HG03060 (cell line): ENCODE measurements around the gene CPA3.

Experiments
- ATAC-seq: cut with Tn5 transposase; IDR thresholded peaks from one replicate; pipeline ENCODE4 v1.9.1; 2021; ENCODE audit warnings: low read depth, moderate number of reproducible peaks; ENCODE audit not compliant: unreplicated experiment

CPA3 gene

DNA sequence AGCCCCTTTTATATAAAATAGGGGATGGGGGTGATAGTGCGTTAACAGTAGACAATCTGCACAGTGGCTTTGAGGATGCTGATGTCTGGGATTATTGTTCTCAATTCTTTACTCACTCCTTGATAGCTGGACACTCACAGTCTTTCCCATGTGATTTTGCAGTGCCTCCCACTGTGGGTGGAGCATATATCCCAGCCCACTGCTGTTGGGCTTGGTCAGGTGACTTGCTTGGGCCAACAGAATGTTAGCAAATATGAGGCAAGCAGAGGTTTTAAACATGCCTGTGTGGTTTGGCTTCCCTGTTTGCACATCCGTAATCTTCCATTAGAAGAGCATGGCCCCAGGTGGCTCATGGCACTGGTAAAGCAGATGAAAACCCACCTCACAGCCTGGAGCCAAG, 46.5 kb downstream of the CPA3 start:
- ATAC-seq, result no peak

DNA sequence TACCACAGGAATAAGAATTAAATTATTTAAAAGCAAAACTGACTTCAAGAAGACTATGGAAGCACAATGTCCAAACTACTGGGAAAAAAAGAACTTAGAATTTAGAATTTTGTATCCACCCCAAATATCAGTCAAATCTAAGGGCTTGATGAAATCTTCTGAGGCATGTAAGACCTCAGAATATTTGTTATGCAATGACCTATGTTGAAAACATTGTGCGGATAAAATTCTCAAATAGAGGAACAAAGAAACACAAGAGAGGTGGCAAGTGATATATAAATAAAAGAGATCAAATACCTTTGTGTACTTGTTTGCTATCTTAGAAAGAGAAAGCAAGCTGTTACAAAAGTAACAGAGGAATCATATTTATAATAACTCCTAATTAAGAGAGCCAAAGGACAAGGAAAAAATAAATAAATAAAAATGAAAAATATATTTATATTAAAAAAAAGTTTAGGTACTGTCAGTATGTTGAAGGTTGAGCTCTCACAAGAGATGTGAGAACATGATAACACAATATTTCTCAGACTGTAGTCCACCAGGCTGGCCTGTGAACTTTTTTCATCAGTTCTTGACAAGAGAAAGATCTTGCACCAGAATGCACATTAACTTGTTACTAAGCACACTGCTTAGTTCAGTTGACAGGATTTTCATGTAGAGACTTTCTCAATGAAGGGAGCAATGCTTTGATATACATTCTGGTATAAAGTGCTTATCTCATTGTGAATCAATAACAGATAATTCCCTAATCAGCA, 50.0 kb downstream of the CPA3 start:
- ATAC-seq, result no peak

DNA sequence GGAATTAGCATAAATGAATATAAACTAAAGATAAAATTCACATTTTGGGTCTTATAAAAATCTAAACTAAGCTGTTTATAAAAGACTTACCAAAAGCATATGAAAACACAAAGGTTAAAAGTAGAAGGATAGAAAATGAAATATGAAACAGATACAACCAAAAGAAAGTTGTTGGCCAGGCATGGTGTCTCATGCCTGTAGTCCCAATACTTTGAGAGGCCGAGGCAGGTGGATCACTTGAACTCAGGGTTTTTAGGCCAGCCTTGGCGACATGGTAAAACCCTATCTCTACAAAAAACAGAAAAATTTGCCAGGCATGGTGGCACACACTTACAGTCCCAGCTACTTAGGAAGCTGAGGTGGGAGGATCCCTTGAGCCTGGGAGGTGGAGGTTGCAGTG, 51.0 kb downstream of the CPA3 start:
- no peak for ATAC-seq

DNA sequence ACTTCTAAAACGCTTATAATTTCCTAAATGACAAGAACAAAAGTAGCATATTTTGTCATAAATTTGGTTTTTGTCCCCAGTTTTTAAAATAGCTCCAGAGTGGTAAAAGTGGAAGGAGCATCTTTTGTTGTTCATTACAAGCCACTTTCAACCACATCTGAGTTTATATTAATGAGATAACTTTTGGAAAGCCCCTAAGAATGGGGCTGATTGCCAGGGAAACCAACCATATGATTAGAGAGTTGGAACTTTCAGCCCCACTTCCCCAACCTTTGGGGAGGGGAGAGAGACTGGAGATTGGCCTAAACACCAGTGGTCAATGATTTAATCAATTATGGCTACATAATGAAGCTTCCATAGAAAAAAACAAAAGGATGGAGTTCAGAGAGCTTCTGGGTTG, 57.4 kb downstream of the CPA3 start:
- no peak for ATAC-seq

DNA sequence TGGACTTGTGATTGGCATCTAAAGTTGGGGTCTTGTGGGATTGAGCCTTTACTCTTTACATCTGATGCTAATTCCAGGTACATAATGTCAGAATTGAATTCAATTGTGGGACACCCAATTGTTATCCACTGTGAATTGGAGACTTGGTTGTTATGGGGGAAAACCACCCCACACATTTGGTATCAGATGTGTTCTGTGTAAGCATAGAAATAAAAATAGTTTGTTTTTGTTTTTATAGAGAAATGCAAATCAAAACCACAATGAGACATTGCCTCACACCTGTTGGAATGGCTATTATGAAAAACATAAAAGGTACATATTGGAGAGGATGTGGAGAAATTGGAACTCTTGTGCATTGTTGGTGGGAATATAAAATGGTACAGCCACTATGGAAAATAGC, 58.5 kb downstream of the CPA3 start:
- no peak for ATAC-seq

DNA sequence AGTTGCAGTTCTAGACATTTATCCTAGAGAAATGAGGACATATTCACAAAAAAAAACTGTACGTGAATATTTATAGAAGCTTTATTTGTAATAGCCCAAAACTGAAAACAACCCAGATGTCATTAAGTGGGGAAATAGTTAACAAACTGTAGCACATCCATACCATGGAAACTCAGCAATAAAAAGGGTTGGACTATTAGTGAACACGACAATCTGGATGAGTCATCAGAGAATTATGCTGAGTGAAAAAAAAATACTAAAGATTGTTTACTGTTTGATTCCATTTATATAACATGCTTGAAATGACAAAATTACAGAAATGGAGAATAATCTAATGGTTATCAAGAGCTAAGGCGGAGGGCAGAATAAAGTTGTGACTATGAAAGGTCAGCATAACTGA, 59.5 kb downstream of the CPA3 start:
- no peak for ATAC-seq

DNA sequence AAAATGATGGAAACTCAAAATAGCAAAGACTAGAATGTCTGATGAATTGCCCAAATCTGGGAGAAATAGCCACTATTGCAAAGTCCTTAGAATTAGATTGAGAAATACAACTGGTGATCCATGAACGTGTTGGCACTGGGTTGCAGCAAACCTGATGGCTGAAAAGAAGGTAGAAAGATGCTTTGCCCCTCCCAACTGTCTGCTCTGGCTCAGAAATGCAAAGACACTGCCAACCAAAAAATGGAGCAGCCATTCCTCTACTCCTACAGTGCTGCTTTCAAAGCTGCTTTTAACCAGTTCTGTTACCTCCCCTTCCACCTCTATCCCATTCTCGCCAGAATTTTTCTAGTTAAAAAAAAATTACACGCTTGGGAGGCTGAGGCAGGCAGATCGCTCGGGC, 60.7 kb downstream of the CPA3 start:
- no peak for ATAC-seq

DNA sequence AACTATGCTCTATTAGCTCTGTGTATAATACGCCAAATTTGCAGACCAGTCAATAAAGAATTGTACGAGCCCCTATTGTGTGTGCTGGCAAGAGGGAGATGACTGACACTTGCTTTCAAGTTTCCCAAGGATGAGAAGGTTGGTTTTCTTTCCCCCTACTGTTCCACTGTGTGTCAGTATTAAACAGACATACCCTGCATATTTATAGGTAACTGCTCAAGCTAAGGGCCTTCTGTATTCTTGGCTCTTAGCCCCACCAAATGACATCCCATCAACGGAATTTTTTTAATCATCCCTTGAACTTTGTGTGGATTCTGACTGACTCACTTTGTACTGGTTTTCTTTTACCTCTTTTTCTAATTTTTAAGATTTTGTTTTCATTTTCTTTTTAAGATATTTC, 65.7 kb downstream of the CPA3 start:
- ATAC-seq, result no peak

DNA sequence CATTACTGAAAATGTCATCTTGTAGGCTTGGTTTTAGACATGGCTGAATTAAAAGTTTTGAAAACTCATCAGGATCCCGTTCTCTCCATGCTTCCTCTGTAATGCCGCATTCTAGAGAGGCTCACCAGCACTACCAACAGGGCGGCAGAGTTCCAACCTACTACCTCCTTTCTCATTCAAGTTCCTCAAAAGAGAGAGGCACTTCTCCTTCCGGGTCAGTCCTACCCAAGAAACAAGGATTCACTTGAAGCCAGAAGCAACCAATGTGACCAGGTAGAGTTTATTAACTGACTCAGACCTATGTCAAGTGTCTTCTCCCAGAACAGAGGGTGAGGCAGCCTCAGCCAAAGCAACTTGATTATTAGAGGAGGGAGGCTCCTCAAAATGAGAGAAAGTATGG, 66.5 kb downstream of the CPA3 start:
- ATAC-seq, result no peak

DNA sequence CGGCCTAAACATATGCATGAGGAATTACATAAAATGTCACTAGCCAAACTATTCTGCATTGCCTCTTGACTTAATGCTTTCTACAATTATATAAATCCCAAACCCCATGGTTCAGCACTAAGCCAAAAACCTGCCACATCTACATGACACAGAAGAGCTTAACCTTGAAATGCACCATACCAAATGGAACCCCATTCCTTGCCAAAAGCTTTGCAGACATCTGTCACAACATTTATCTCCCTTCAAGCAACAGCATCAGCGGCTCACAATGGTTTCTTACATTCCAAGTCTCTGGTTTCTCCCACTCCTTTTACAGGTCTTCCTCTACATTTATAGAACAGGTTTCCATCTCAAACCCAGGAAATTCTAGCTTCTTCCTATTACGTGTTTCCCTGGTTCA, 67.9 kb downstream of the CPA3 start:
- ATAC-seq, result no peak

DNA sequence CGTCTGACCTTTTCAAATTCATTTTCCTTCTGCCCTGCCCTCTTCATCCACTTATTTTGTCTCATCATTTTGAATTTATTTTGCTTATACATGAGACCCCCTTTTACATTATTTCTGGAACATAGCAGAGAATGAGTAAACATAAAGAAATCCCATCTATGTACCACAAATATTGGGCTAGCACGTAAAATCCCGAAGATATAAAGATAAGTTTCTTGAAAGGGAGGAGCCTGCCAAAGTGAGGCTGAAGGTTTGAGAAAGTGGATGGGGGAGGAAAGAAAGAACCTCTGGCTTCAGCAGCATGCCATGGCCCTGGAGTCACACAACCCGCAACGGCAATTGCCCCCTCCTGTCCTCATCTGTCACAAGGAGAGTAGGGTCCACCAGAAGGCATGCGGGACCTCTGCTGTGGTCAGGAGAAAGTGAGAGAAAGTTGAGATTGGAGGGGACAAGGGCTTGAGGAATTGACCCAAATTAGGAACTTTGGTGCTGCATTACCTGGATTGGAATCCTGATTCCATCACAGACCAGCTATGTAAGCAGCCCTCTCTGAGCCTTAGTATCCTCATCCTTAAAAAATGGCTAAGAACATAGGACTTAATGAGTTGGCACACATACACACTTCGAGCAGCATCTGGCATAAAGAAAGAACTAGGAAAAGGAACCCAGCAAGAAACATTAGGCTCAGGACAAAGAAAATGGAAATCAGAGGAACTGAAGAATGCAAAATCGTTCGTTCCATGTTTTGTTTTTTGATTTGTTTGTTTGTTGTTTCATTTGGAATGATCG, 72.6 kb downstream of the CPA3 start:
- ATAC-seq, result no peak

DNA sequence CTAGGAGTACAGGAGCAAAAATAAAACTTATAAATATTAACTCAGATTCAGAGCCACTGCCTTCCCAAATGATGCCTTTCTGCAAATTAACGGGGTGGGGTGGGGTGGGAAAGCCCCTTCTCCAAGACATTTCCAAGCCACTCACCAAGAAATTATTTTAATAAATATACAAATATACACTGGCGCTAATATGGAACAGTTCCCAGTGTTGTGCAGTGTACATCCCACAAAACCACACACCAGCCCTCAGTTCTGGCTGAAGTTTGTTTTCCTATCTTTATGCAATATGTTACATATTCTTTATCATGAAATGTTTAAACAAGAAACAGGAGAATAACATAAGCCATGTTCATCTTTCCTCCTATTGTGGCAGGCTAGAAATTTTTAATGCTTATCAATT, 73.2 kb downstream of the CPA3 start:
- no peak for ATAC-seq

DNA sequence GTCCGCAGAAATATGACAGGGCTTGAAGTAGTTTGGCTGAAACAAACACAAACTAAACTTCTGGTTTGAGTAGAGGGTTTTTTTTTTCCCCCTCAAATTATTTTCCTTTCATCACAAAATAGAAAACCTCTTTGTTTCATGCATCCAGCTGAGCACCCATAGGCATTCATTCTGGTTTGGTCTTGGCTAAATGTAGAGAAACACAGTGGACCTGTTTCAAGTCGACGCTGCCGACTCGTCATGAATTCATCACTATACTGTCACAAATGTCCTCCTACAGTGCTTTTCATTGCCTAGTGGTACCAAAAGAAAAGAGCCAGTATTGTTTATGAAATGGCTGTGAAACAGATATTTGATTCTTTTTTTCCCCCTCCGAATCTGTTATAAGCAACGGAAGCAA, 73.8 kb downstream of the CPA3 start:
- ATAC-seq, result no peak

DNA sequence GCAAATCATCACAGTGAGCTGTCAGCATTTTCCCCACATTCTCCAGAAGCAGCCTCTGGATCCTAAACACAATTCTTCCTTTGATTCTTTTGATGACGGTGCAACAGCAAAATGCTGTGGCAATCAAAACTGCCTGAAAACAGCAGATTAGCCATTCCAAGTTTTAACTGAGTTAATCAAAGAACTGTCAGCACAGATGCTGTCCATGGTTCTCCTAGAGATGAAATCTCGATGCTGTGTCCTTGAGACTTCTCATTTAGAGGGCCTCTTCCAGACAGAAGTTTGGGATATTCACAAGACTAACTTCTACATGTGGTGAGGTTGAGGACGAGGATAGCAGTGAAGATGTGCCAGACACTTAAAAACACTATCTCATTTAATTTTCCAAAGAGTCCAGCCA, 75.9 kb downstream of the CPA3 start:
- ATAC-seq, result no peak

DNA sequence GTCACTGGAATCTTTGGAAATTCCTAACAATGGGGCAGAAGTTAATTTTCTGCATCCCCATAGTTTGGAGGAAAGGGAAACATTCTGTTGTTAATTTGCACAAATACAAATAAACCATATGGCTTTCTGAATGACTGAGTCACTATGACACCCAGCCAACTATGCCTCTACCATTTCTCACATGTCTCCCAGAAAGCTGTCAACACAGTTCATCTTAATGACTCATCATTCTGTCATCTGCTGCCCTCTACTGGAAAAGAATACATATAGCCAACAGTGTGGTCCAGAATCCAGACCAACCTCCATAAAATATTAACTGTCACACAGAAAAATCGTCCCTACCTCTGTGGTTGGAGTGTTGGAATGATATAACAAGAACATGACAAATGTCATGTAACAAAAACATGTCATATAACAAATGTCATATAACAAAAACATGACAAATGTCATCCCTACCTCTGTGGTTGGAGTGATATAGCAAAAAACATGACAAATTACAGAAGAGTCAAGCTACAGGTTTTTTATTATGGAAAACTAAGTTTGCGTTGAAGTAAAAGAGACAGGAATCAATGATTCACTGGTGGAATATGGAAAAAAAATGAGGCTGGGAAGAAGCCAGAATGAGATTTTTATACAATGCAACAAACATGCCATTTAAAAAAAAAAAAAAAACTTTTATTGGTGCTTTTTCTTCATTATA, 78.6 kb downstream of the CPA3 start:
- ATAC-seq, result peak; percentile 99

DNA sequence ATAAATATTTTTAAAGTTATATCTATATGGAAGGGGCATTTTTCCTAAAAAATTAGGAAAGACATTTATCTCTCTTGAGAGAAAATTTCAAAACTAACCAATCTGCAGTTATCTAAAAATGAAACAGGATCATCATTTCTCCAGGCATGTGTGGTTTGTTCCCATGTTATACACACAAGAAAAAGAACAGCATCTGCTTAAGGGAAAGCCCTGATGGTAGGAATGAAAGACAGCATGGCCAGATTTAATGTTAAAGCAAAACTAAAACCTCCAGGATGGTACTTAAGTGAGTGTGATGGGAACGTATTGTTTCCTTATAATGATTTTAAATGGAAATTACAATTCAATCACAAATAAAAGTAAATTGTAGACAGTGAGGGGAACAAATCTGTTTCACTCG, 80.0 kb downstream of the CPA3 start:
- no peak for ATAC-seq
